ENCODE measurements around the gene KCTD13. TPM values are rescaled to one million over a fixed set of nuclear protein-coding genes. Genes with fewer than 3 reads are reported as not detected.

KCTD13 gene
- total and polyA plus RNA-seq, 10 of the 15 experiments (the other 5 are each of a cell fraction or from before 2014, with no cell fraction given) = 3.3 to 29.2 (median 12.5) TPM

GRCh38 chr16:29871822-29872546 lies 54.0 kb downstream of the KCTD13 start:
- in situ Hi-C loops (cut with MboI) = no loop called here
- Histone ChIP-seq H2AFZ (ENCODE audit: control insufficient read depth, low read depth, low read length) (no peak overlapping the region), H3K36me3 (ENCODE audit: control insufficient read depth in 2 of 2, insufficient read depth in 2 of 2, low read length in 1 of 2) (no peaks in the 10 kb centered on the region), H3K27ac (ENCODE audit: control insufficient read depth, insufficient read depth) (no peak overlapping the region), H4K20me1 (ENCODE audit: control insufficient read depth, insufficient read depth) (no peaks in the 10 kb centered on the region), H3K9ac (ENCODE audit: control insufficient read depth, insufficient read depth, low read length) (no peak overlapping the region), H3K9me3 (replicated peaks; ENCODE audit: control insufficient read depth, insufficient read depth, low read length) (no peaks in the 10 kb centered on the region), H3K79me2 (ENCODE audit: control insufficient read depth, insufficient read depth, low read length) (no peaks in the 10 kb centered on the region), H3K27me3 (replicated peaks in 1 of 2; ENCODE audit: control insufficient read depth in 2 of 2, insufficient read depth in 2 of 2, low read length in 1 of 2) (peaks cover 2 to 4% of the 10 kb centered on the region in 2 experiments; a peak in 2 of 4 replicates), H3K4me1 (ENCODE audit: control insufficient read depth, insufficient read depth, low read length) (no peaks in the 10 kb centered on the region), H3K4me3 (no peak overlapping the region), H3K4me2 (ENCODE audit: control insufficient read depth, insufficient read depth) (no peak overlapping the region)
- ATAC-seq = no peak
- RAD21 ChIA-PET (ENCODE audit: unreplicated experiment) = no interaction called here
- no peak for DNase-seq (ENCODE audit: low read depth, low spot score)
- intact Hi-C loops (cut with micrococcal nuclease; ENCODE audit: unreplicated experiment) = no loop called here
- no TSS peak for BruUV-seq (replicated peaks)
- CTCF ChIA-PET = no interaction called here
- no peak for FAIRE-seq
- 55% methylated on average over 16 of the region's 16 CpGs for WGBS (ENCODE audit: insufficient coverage, insufficient replicate concordance, low lambda C conversion rate, missing lambda C conversion rate)
- SMC1A ChIA-PET (ENCODE audit: uncharacterized antibody, unreplicated experiment) = no interaction called here
- POLR2A ChIA-PET = no interaction called here
- TF ChIP-seq HDAC6 (IDR thresholded peaks at IDR 0.05; ENCODE audit: unreplicated experiment) (no peak), RAD21 (IDR thresholded peaks at IDR 0.05; ENCODE audit: insufficient read depth, low read depth, low read length) (no peak), ESRRA (IDR thresholded peaks at IDR 0.05; ENCODE audit: low read length) (no peak), SUPT20H (IDR thresholded peaks at IDR 0.05; ENCODE audit: borderline replicate concordance, control insufficient read depth, low read depth, low read length) (no peak), CBX5 (IDR thresholded peaks at IDR 0.05; ENCODE audit: low read depth) (no peak), RUNX3 (IDR thresholded peaks at IDR 0.05; ENCODE audit: low read length) (no peak), FOS (IDR thresholded peaks at IDR 0.05; ENCODE audit: borderline replicate concordance, extremely low read depth, insufficient read length) (no peak), POLR2AphosphoS2 (IDR thresholded peaks at IDR 0.05; ENCODE audit: low read depth, low read length) (no peak), ZBTB11 (CRISPR knock-in tag; IDR thresholded peaks at IDR 0.05) (no peak), CHD4 (IDR thresholded peaks at IDR 0.05) (no peak), TCF7 (IDR thresholded peaks at IDR 0.05; ENCODE audit: borderline replicate concordance) (no peak), ZNF592 (IDR thresholded peaks at IDR 0.05) (no peak), BMI1 (IDR thresholded peaks at IDR 0.05; ENCODE audit: borderline replicate concordance) (no peak), MYC (IDR thresholded peaks at IDR 0.05; ENCODE audit: insufficient read depth, insufficient read length, insufficient replicate concordance, low read length, severe bottlenecking) (no peak), TCF3 (IDR thresholded peaks at IDR 0.05; ENCODE audit: borderline replicate concordance, insufficient read depth, low read depth, low read length) (no peak)

Measured in GM12878 (cell line).